Lower lobe of right lung (tissue), 2 donors: ENCODE measurements around the gene COPS3. TPM values are rescaled to one million over a fixed set of nuclear protein-coding genes. Genes with fewer than 3 reads are reported as not detected.

Source experiments
- ATAC-seq, 2 donors: fragments of 200-7000 bp; cut with Tn5 transposase; one replicate each; pipeline ENCODE4 v1.9.1; 2020 to 2022; ENCODE audit warnings: mild to moderate bottlenecking in 2 of 2, moderate library complexity in 2 of 2
- DNase-seq: peaks from one replicate; pipeline ENCODE4 v3.0.0-alpha.2; 2020
- H3K27ac ChIP-seq: fragments of 200-600 bp; one replicate; pipeline ENCODE4 v1.8.0; 2022
- H3K27me3 ChIP-seq: fragments of 200-600 bp; one replicate; pipeline ENCODE4 v1.8.0; 2022; ENCODE audit warnings: low read depth
- H3K36me3 ChIP-seq: fragments of 200-600 bp; one replicate; pipeline ENCODE4 v1.8.0; 2022; ENCODE audit warnings: mild to moderate bottlenecking
- H3K4me1 ChIP-seq: fragments of 200-600 bp; one replicate; pipeline ENCODE4 v1.8.0; 2022
- H3K4me3 ChIP-seq: fragments of 200-600 bp; one replicate; pipeline ENCODE4 v1.8.0; 2022; ENCODE audit warnings: mild to moderate bottlenecking
- H3K9me3 ChIP-seq: fragments of 200-600 bp; one replicate; pipeline ENCODE4 v1.8.0; 2022
- CTCF ChIP-seq: fragments of 200-600 bp; IDR thresholded peaks from one replicate; pipeline ENCODE4 v1.8.0; 2022; ENCODE audit warnings: antibody characterized with exemption, mild to moderate bottlenecking
- intact Hi-C: fragments of 100-400 bp; cut with DNase I; formaldehyde crosslinking; loops from one replicate; pipeline ENCODE4 v1.11.0; 2022
- total RNA-seq: library from RNA; stranded (reverse); fragmentation: NEBNext Ultra II Directional; extraction: Animal tissue kit (Norgen Biotek cat#: 25700); gene quantifications from one replicate; pipeline ENCODE4 v1.2.1, GENCODE V29; 2021
- donor health status: DM: no; HTN: yes; CAD: no; lungs with severe emphysema.

The COPS3 gene
- total RNA-seq, 1 donor from 2014 or later: 50.1 TPM

- peak within 1 kb of the TSS; percentile 100 for H3K27ac ChIP-seq
These were observed 43.8 kb downstream of the COPS3 start, which contains the start of gene FLCN for GRCh38 chr17:17237026-17237799. FLCN (minus strand) TSS chr17:17237168; CDS start chr17:17228137, 9,031 bp downstream.

GRCh38 chr17:17236295-17237025 lies 44.6 kb downstream of the COPS3 start:
- no peak for DNase-seq
- H3K4me3 ChIP-seq: peak overlapping the region; percentile 100
- intact Hi-C loops: no loop called here
- peaks cover 17% of the 10 kb centered on the region for H3K36me3 ChIP-seq
- no peaks in the 10 kb centered on the region for H3K9me3 ChIP-seq
- peaks cover 29% of the 10 kb centered on the region for H3K4me1 ChIP-seq
- H3K27ac ChIP-seq: peak overlapping the region; percentile 100
- H3K27me3 ChIP-seq: no peaks in the 10 kb centered on the region
- ATAC-seq: peak; percentile 51 to 65
- no peak for TF ChIP-seq CTCF

More at GRCh38 chr17:17237026-17237799, 43.8 kb downstream of the COPS3 start, which contains the start of gene FLCN:
- DNase-seq (peak; percentile 96), ATAC-seq (peak; percentile 95 to 96)
- no peak for TF ChIP-seq CTCF
- intact Hi-C loops: no loop called here
- Histone ChIP-seq H3K4me3 (peak within 1 kb of the TSS; percentile 100), H3K27me3 (no peaks in the 10 kb centered on the region), H3K9me3 (no peaks in the 10 kb centered on the region), H3K36me3 (peaks cover 9% of the 10 kb centered on the region), H3K4me1 (peaks cover 29% of the 10 kb centered on the region)

- ATAC-seq: peak; percentile 50 to 66
- Histone ChIP-seq H3K9me3 (no peaks in the 10 kb centered on the region), H3K4me1 (peaks cover 29% of the 10 kb centered on the region), H3K4me3 (peak overlapping the region; percentile 100), H3K36me3 (peaks cover 27% of the 10 kb centered on the region), H3K27me3 (no peaks in the 10 kb centered on the region), H3K27ac (peak overlapping the region; percentile 100)
- TF ChIP-seq CTCF: no peak
- intact Hi-C loops: no loop called here
- no peak for DNase-seq
These were observed 45.6 kb downstream of the COPS3 start for GRCh38 chr17:17235212-17236174.

GRCh38 chr17:17232303-17232621 lies 48.8 kb downstream of the COPS3 start:
- ATAC-seq (no peak), DNase-seq (no peak)
- H3K9me3 ChIP-seq: no peaks in the 10 kb centered on the region
- intact Hi-C loops: no loop called here
- H3K4me1 ChIP-seq: peaks cover 24% of the 10 kb centered on the region
- H3K36me3 ChIP-seq: peaks cover 59% of the 10 kb centered on the region
- no peak overlapping the region for H3K27ac ChIP-seq
- H3K4me3 ChIP-seq: no peak overlapping the region
- no peaks in the 10 kb centered on the region for H3K27me3 ChIP-seq
- no peak for TF ChIP-seq CTCF
